GM12864 (cell line): Measurements from ENCODE around the gene ASF1B.

Source experiments
- DNase-seq: peaks from one replicate; pipeline ENCODE4 v3.0.0-alpha.2; 2011; ENCODE audit warnings: low read depth
- H3K4me3 ChIP-seq: 2 replicates; pipeline ENCODE4 v1.5.1; 2011; ENCODE audit warnings: mild to moderate bottlenecking, low read depth, low read length, control low read depth
- TF ChIP-seq, protein P1 (sequence below): IDR thresholded peaks from 2 replicates; pipeline ENCODE4 v1.5.1; 2011; ENCODE audit warnings: low read depth, mild to moderate bottlenecking, moderate library complexity, low read length, control low read depth, inconsistent platforms; ENCODE audit errors: missing control alignments

ASF1B gene

DNA sequence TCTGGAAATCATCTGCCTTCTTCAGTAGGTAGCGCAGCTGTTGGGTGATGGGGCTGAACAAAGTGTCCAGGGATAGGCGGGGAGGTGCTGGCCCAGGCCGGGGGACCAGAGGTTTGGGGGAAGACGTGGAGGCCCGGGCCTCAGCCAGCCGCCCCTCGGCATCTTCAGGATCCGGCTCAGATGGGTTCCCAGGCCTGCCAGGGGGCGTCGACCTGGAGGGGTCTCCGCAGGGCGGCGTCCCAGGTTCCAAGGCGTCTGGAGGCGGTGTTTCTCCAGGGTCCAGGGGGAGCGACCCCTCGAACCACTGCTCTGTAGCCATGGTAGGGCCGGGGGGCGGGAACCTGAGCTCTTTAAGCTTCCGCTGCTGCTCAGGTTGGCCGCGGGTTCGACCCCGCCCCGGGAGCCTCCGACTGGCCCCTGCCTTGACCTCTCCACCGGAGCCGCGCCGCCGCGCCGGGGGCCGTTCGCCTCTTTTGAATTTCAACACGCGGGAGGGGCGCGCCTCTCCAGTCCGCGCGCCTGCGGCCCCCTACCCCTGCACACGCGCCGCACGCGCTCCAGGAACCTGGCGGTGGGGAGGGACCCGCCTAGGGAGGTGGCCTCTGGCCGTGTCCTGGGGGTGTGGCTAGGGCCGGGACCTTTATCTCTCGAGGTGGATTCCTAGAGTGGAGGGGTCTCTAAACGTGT, 50.9 kb downstream of the ASF1B start, which contains the start of gene C19orf67:
Gene C19orf67 (minus strand): TSS at position 475 of the 687 bp plus-strand sequence. CDS start 156 bp downstream, at position 319.
- DNase-seq, result no peak
- TF ChIP-seq, protein P1, sequence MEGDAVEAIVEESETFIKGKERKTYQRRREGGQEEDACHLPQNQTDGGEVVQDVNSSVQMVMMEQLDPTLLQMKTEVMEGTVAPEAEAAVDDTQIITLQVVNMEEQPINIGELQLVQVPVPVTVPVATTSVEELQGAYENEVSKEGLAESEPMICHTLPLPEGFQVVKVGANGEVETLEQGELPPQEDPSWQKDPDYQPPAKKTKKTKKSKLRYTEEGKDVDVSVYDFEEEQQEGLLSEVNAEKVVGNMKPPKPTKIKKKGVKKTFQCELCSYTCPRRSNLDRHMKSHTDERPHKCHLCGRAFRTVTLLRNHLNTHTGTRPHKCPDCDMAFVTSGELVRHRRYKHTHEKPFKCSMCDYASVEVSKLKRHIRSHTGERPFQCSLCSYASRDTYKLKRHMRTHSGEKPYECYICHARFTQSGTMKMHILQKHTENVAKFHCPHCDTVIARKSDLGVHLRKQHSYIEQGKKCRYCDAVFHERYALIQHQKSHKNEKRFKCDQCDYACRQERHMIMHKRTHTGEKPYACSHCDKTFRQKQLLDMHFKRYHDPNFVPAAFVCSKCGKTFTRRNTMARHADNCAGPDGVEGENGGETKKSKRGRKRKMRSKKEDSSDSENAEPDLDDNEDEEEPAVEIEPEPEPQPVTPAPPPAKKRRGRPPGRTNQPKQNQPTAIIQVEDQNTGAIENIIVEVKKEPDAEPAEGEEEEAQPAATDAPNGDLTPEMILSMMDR, result no peak
- H3K4me3 ChIP-seq, result no peak within 1 kb of the TSS

- TF ChIP-seq, protein P1, result no peak
- no peak for DNase-seq
- H3K4me3 ChIP-seq, result peak overlapping the region; percentile 75; the same call in 1 of the 2 replicates
Measured at GRCh38 chr19:14082675-14082960, 53.8 kb downstream of the ASF1B start.

GRCh38 chr19:14081797-14082674, 54.4 kb downstream of the ASF1B start:
- TF ChIP-seq, protein P1, result no peak
- DNase-seq, result no peak

DNA sequence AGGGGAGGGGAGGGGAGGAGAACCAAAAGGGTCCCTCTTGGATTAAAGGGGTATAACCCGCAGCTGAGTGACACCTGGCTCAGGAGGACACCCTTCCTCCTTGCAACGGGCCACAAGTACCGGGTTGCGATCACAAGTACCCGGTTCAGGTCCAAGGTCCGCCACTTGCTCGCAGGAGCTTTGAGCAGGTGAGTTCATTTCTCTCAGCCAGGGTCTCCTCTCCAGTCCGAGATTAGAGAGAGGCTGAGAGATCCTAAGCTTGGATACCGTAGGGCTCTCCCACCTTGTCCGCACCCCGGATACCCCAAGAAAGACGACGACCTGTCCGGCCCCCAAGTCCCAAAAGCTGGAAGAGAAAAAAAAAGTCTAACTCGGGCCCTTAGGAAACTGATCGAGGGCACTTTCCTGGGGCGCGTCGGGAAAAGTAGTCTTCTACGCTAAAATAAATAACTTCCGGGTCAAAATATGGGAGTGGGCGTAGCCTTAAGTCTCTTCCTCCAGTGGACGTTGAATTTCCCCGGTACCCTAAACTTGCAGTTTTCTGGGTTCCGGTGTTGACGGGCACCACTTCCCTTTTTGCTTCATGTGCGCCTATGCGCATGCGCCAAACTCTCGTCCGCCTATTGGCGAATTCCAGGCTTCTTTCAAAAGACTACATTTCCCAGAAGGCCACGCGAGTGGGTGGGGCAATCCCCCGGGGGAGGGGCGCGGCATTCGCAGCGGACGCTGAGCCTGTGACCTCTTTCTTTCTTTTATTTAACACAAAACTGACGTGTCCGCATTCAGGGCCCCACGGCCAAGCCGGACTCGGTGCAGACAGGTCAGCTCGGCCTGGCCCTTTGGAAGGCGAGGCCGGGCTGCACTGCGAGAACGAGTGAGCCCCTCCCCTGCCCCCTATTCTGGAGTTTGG, 55.2 kb downstream of the ASF1B start:
- peak; percentile 99 for DNase-seq
- TF ChIP-seq, protein P1, result no peak
- peak overlapping the region; percentile 75 for H3K4me3 ChIP-seq

More at GRCh38 chr19:14081797-14082674, 54.4 kb downstream of the ASF1B start:
- H3K4me3 ChIP-seq, result peak overlapping the region; percentile 75

GRCh38 chr19:14078411-14078810, 58.0 kb downstream of the ASF1B start:
- DNase-seq, result no peak
- no peak overlapping the region for H3K4me3 ChIP-seq

More at GRCh38 chr19:14078411-14078810, 58.0 kb downstream of the ASF1B start:
- TF ChIP-seq, protein P1, result no peak
